T1000 (cell line): ENCODE measurements around the gene CTSZ.

ENCODE experiments used
- DNase-seq: peaks from one replicate; lab custom pipeline; 2025; ENCODE audit warnings: mixed read lengths; lab: John Stamatoyannopoulos, UW

CTSZ gene

DNA sequence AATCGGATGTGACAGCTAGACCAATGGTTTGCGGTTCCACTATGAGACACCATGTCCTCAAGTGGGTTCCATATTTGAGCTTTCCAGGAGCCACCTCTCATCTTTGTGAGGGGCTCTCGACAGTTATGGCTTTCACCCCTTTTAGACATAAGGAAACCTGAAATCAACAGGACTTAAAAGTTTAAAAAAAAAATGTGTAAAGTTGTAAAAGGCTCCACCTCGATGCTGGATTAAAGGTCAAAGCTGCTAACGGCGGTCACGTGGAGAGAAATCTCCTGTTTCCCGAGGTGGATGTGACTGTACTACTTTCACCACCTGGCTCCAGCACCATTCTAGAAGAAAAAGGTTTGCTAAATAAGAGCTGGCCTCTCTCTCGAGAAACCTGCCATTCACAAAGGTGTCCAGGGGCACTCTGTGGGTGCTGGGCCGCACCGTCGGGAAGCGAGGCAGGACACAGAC is 24.5 kb upstream of the CTSZ start:
- no peak for DNase-seq

DNA sequence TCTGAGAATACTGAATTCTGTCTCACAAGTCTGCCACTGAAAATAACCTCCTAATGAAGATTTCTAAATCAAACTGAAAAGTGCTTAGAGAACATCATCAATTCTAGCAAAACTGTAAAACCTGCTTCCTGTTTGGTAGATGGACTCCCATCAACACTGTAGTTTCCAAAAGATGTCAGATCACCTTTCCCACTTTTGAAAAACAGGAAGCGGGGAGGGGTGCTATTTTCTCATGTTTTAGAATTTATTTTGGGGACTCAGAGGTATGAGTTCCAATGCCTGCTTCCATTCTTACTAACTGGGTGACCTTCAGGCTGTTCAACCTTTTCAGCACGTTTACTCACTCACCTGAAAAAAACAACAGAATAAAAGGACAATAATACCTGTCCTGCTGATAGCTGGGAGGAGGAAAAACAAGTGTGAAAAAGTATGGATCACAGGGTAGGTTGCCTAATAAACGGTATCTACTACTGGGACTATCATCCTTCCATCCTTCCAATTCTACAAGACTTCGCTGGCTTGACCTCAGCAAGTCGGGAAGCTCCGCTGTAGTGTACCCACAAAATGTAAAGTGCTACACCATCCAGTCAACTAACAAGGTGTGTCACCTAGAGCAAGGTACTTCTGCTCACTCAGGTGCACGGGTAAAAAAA is 24.0 kb upstream of the CTSZ start:
- no peak for DNase-seq

DNA sequence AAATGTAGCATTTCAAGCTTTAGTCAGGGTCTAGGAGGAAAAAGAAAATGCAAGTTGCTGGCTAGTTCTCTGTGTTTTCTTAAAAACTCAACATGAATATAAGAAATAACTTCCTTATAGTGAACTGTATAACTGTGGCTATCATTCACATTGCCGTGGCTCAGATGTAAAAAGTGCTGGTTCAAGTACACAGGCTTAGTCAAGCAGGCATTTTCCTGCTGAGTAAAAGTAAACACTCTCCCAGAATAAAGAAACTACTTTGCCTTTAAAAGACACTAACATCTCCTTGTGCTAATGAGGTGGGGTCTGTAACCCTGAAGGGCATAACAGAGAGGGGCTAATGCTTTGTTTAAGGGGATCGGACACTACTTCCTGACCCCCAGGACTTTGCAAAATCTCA is 21.8 kb upstream of the CTSZ start:
- DNase-seq: no peak

DNA sequence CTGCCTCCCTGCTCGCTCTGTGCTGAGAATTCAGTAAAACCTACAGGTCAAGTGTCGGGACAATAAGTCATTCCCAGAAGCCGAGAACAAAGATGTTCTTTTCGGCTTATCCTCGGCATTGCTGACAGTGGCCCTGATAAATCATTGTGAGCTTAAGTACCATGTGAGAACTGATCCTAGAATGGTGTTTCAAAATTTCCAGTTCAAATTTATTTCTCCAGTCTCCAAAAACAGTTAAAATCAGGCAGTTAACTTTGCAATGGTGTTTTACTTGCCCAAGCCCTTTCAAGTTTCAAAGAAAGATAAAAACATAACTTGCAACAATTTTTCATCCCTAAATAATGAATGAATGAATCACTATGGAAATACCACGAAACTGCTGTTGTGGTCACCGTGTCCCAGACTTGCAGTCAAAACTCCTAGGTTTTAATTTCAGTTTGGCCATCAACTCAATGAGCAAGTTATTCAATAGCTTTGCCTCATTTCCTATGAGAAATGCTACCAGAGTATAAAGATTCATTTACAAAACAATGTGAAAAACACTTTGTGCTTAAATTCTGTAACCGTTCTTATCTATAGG is 20.8 kb upstream of the CTSZ start:
- no peak for DNase-seq

DNA sequence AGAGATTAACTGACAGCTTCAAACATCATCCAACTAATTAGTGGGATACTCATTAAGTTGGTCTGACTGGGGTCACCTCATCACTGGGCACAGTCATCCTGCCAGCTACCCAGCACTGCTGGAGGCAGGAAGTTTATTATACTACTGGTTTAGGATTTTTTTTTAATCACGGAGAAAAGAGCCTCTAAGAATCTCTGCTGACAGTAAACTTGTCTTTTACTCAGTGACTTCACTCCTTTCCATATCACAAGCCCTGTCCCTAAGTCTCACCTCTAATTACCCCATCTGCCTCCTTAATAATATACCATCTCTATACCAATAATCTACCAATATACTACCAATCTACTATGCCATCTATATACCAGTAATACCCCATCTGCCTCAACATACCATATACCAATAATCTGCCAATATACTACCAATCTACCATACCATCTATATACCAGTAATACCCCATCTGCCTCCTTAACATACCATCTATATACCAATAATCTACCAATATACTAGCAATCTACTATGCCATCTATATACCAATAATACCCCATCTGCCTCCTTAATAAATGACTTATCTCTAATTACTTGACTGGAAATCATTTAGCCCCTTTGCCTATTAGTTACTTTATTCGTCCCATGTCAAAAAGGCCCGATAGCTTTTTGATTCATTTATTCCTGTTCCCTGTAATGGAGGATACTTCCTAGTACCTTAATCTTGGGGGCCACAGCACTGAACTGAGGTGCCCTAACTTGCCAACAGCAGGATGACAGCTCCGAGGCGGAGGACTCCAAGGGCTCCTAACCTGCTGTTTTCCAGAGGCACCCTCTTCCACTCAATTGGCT is 20.1 kb upstream of the CTSZ start:
- DNase-seq: no peak

DNA sequence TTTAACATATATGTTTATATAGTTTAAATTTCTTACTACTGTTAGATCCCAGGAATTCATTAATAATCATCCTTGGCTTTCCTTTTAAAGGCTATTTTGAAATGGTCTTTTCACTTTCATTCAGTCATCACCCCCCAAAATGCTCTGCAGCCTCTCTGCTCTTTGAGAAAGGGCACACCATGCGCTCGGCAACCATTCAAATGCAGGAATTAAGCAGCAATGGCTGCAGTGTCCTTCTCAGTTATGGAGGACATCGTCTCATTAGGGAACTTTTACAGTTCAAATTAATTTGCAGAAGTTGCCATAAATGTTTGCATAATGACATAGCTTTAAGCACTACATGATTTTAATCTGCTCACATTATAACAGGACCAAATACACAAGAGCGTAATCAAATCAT is 18.5 kb upstream of the CTSZ start:
- DNase-seq: no peak

DNA sequence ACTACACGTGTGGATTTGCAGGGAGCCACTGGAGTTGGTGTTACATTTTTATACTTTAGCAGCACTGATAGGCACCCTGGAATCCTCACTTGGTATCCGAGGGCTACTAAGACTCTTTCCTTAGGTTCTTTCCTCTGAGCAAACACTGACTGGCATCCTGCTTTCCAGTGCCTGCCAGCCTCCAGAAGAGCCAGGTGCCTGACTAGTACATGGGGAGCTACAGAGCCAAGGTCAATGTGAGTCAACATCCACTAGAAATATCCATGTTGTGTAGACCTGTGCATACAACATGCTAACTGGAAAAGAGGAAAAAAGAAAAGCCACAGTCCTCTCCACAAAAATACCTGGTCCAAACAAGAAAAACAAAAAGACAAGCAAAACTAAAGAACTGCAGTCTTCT is 18.0 kb upstream of the CTSZ start:
- no peak for DNase-seq

DNA sequence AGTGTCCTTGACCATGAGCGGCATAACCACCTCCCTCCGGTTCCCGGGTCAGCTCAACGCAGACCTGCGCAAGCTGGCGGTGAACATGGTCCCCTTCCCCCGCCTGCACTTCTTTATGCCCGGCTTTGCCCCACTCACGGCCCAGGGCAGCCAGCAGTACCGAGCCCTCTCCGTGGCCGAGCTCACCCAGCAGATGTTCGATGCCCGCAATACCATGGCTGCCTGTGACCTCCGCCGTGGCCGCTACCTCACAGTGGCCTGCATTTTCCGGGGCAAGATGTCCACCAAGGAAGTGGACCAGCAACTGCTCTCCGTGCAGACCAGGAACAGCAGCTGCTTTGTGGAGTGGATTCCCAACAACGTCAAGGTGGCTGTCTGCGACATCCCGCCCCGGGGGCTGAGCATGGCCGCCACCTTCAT is 17.1 kb upstream of the CTSZ start:
- no peak for DNase-seq

DNA sequence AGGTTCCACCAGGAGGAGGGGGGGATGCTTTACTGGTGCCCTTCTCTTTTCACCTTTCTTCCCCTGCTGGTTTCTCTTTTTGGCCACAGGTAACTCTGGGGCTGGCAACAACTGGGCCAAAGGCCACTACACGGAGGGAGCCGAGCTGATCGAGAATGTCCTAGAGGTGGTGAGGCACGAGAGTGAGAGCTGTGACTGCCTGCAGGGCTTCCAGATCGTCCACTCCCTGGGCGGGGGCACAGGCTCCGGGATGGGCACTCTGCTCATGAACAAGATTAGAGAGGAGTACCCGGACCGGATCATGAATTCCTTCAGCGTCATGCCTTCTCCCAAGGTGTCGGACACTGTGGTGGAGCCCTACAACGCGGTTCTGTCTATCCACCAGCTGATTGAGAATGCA is 16.6 kb upstream of the CTSZ start:
- DNase-seq: no peak

DNA sequence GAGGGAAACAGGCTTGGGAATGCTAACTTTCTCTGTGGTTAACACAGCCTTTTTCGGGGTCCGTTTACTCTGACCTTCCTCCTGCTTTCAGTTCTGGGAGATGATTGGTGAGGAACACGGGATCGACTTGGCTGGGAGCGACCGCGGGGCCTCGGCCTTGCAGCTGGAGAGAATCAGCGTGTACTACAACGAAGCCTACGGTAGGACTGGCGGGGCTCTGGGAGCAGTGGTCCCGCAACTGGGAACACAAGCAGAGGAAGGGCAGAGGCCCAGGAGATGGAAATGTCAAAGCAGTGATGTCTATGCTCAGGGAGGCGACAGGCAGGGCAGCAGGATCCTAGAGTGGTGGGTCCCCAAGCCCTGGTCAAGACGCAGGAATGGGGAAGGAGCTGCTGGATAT is 15.7 kb upstream of the CTSZ start:
- no peak for DNase-seq

DNA sequence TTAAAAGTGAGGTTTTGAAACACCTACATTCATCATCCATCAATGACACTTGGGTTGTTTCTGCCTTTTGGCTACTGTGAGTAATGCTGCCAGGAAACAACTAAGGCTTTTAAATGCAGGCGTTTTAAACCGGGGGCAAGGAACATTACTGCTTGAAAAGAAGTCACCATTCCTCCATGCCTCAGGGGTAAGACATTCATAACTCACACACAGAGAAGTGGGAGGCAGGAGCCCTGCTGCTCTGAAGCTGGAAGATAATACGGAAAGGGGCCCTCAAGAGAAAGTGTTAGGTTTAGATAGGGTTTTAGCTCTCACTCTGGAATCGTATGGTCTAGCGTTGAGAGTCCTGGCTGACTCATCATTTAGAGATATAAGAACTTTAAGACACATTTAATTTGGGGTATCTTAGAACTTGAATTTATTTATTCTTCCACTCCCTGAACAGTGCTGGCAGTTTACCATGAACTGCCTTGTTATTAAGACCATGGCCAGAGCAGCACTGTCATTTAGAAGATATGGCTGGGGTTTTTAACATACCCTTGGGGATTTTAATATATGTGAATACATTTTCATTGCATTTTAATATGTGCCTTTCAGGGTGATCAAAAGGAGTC is 14.0 kb upstream of the CTSZ start:
- no peak for DNase-seq

DNA sequence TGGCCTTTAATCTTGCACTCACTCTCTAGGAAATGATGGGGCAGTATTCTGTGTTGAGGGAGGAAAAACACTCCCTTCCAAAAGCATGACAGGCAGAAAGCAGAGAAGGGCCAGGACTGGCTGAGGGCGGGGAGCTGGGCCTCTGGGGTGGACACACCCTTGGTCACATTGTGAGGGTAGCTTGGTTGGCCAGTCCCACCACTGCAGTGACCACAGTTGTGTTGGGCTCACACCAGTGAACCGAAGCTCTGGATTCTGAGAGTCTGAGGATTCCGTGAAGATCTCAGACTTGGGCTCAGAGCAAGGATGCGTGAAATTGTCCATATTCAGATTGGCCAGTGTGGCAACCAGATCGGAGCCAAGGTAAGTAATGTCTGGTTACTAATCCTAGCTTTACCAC is 12.2 kb upstream of the CTSZ start, which contains the start of gene TUBB1:
TUBB1 (plus strand) TSS at position 213 of the 400 bp plus-strand sequence; CDS start at position 307, 94 bp downstream.
- no peak for DNase-seq

DNA sequence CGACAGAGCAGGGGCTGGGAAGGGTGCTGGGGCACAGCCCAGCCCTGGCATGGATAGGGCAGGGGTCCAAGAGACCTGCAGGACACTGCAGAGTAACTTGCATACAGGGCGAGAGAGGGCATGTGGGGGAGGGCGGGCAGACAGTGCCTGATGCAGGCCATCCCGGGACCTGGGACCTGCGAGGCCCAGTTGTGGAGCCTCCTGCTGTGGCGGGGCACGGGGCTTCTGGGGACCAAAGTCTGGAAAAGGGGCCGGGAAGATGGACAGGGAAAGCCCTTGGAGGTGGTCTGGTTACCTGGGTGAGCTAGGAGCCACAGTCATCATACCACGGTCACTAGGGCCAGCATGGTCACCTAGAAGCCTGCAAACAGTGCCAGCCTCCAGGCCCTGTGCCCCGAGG is 11.8 kb upstream of the CTSZ start:
- no peak for DNase-seq

DNA sequence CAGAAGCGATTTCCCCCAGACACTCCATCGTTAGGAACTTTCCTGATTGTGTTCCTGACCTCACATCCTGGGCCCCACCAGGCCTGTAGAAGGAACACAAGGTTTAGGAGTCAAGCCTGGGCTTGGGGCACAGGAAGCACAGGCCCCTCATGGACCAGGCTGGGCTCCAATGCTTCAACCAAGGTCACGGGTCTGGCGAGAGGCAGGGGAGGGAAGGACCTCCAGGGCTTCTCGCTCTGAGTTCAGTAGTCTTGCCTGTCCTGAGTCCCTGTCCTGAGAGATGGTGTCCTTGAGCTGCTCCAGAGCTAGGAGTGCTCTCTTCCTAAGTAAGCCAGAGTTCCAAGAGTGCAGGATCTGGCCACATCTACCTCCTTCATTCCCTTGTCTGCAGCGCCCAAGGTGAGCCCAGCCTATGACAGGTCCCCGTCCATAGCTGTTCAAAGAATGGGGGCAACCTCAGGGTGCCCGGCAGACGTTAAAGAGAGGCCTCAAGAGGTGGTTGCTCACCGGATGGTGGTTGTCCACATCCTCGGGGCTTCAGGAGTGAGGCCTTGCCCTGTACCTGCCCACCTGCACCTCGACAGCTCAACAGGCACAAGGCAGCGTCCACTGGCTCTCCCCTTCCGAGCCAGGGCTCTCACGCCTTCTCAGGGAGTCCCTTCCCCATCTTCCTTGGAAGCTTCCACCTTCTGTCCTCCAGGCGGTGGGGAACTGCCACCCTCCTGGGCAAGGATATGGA is 10.6 kb upstream of the CTSZ start:
- DNase-seq: no peak

DNA sequence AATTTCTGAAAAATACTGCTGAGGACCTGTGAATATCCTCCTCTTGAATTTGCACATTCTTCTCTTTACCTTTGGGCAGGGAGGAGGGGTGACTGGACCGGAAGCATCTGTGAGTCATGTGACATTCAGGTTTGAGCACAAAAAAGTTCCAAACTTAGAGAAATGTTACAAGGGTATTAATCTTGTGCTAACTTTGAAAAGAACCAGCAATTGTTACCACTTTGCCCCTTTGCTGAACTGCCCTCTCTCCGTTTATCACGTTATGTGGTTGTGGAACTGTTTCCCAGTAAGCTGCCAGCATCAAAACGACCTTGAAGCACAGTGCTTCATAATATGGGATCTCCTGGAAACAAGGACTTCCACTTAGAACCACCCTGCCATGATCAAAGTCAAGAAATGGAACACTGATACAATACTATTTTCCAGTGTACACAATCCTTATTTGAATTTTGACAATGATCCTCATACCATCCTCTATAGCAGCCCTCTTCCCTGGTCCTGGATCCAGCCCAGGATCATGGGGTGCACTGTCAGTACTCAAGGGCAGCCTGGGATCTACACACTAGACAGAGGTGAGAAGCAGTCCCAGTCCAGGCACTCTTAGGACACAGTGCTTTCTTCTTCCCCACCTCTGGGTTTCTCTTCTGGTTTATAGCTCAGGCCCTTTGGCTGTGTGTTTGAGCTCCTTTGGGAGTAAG is 9.9 kb upstream of the CTSZ start:
- no peak for DNase-seq

DNA sequence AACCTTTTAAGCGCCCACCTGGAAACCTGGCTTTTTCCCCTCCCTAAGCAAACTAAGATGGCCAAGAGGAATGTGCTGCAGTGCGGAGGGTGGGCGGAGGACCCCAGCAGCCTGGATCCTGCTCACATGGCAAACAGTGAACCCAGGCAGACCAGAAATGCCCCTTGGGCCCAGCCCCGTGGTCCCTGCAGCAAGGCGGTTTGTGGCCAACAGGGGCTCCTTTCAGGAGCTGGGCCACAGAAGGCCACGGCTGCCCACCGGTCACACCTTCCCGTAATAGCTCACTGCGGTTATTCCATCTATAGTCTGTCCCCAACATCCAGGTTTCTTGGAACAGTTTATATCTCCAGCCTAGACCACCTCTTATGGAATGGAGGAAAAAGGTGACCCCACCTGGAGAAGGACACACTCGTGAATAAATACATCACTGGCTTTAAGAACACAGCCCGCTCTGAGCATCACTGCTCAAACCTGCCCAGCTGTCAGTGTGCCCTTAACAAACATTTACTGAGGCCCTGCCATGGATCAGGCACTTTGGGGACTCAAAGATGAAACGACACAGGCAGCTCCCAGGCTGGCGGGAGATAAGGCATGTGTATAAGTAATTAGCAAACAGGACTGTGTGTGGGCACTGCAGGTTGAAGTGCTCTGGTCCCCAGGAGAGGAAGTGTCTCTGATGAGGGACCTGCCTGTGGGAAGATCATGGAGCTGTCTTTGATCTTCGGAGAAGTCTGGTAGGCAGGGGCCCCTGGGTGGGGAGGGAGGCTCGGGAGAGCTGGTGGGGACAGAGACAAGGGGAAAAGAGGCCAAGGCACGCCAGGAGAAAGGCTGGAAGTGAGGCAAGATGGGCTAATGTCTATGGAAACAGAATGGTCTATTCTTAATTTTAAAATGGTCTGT is 9.0 kb upstream of the CTSZ start:
- DNase-seq: no peak

DNA sequence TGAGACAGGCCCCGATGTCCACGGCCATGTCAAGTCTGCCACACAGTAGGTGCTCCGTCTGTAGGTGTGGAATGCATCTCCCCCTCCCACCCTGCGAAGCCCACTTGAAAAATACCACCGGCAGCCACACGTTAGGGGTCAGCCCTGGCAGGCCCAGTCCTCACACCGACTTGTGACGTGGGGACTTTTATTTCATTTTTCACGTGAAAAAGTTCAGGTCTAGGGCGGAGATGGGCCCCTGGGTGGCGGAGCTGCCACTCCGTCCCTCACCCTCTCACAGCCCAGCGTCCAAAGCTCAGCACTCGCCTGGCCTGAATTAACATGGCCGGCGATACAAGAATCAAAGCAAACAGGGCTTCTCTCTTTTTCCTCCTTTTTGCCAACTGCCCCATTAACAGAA is 8.4 kb upstream of the CTSZ start:
- DNase-seq: no peak

DNA sequence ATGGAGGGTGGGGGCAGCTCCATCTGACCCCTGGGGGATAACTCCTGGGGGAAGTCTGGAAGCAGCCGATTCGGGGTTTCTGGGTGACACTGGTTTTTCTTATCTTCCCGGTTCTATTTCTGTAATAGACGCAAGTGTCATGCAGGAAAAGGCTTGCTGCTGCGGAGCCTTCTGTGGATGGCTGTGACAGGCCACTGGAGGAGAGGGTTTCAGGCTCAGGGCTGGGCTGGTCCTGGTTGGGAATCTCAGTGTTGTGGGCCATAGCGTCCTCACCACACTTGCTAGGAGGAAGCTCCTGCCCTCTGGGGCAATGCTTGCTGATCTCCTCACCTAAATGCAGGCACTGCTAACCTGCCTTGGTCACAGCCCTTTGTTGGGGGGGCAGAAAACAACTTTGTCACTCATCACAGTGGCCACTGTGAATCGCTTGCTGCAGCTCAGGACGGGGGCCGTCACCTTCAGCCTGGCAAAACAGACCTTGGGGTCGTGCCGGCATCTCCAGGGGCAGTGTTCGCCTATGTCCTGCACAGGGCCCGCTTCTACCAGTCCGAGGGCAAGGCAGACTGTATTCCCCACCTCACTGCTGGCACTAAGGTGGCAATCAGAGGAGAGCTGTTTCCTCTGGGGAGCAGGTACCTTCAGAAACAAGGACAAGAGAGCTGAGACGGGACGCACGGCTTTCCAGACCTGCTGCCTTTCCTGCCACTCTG is 7.8 kb upstream of the CTSZ start:
- no peak for DNase-seq

DNA sequence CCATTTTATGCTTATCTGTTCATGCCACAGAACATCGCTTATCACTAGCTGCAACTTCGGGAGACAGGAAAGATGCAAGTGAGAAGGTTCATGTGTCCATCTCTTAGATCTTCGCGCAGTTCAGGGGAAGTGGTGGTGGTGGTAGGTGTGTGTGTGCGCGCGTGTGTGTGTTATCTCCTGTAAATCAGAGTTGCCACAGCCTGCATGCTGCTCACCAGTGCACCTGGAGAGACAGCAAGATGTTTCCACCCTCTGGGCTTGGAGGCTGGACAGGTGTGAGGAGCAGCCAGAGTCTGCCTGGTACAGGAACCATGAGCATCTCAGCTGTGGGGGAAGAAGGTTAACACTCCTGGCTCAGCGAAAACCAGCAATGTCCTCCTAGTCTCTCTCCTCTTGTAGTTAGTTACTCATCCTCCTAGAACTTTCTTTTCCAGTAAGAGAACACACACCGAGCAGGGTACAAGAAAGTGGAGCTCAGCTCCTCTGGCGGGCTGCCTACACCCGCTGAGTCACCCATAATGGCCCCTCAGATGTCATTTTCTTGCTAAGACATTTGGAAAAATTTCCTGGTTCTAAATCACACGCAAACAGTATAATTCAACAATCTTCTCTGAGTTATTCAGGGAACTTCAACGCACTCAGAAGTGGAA is 7.0 kb upstream of the CTSZ start:
- no peak for DNase-seq
